C4-2B (cell line): Measurements from ENCODE around the gene PRKCH.

ENCODE experiments used
- CTCF ChIP-seq: fragments of 450-650 bp; conservative IDR thresholded peaks from 2 replicates; pipeline ENCODE4 v1.5.1; 2017; ENCODE audit warnings: mild to moderate bottlenecking
- ZFX ChIP-seq: fragments of 450-650 bp; IDR thresholded peaks from 2 replicates; pipeline ENCODE4 v1.6.1; 2017

GRCh38 chr14:61350427-61351270 lies 29.3 kb downstream of the PRKCH start:
- TF ChIP-seq CTCF (no peak), ZFX (no peak)
